Psoas muscle (tissue), 8 donors: ENCODE results near the gene PDE4D. TPM values are rescaled to one million over a fixed set of nuclear protein-coding genes. Genes with fewer than 3 reads are reported as not detected.

ENCODE experiments used
- ATAC-seq, 4 donors: fragments of 200-7000 bp; cut with Tn5 transposase; one replicate each; pipeline ENCODE4 v1.9.1; 2020; ENCODE audit warnings: moderate library complexity in 3 of 4, mild to moderate bottlenecking in 2 of 4
- DNase-seq, 2 donors: peaks; one replicate each; pipeline ENCODE4 v3.0.0-alpha.2; 2020
- H3K27ac ChIP-seq: fragments of 200-600 bp; one replicate; pipeline ENCODE4 v1.8.0; 2022
- H3K27me3 ChIP-seq, 3 donors: fragments of 200-600 bp in 1 of 3; one replicate each; pipeline versions ENCODE4 v1.6.1 to v1.8.0; 2013 to 2022; ENCODE audit warnings: low read length in 2 of 3, mild to moderate bottlenecking in 2 of 3, moderate library complexity in 1 of 3; ENCODE audit not compliant: insufficient read depth in 3 of 3
- H3K36me3 ChIP-seq, 2 donors: fragments of 200-600 bp in 1 of 2; one replicate each; pipeline versions ENCODE4 v1.6.1 to v1.8.0; 2013 to 2022; ENCODE audit warnings: low read depth in 1 of 2, mild to moderate bottlenecking in 1 of 2, moderate library complexity in 1 of 2; ENCODE audit not compliant: insufficient read depth in 1 of 2
- H3K4me1 ChIP-seq: fragments of 200-600 bp; one replicate; pipeline ENCODE4 v1.8.0; 2022
- H3K4me3 ChIP-seq: fragments of 200-600 bp; one replicate; pipeline ENCODE4 v1.8.0; 2022; ENCODE audit warnings: mild to moderate bottlenecking
- H3K9me3 ChIP-seq: fragments of 200-600 bp; one replicate; pipeline ENCODE4 v1.8.0; 2022
- CTCF ChIP-seq: fragments of 200-600 bp; IDR thresholded peaks from one replicate; pipeline ENCODE4 v1.8.0; 2022; ENCODE audit warnings: antibody characterized with exemption
- WGBS, 3 donors: extraction: QIAGEN DNeasy Blood & Tissue Kit; methylation state at CpG; one replicate each; pipeline versions ENCODE4 v1.1.6 to v1.1.7; 2013; 5-methylcytosine and 5-hydroxymethylcytosine counted together
- intact Hi-C, 2 donors: fragments of 100-400 bp; cut with DNase I; formaldehyde crosslinking; loops; one replicate each; pipeline versions ENCODE4 v1.11.0 to v1.14.2; 2022
- polyA plus RNA-seq, 3 donors: library from polyadenylated mRNA; stranded (reverse); fragments of 200-250 nt; gene quantifications; one replicate each; pipeline ENCODE4 v1.2.3, GENCODE V29; 2013
- total RNA-seq, 4 donors: library from RNA; stranded (reverse); fragmentation: NEBNext Ultra II Directional in 2 of 4; extraction: Animal tissue kit (Norgen Biotek cat#: 25700) in 2 of 4; gene quantifications; one replicate each; pipeline versions ENCODE4 v1.2.1 to v1.2.4, GENCODE V29; 2021 to 2023
- donor health status: healthy with polysubstance abuse.
- donor health status: DM: no; HTN: no; CAD: no; lungs with moderate emphysema.
- donor health status: Bipolar disorder and iron deficiency.
- donor health status: healthy.
- donor health status: DM: yes; HTN: yes; CAD: no.
- donor health status: DM: no; HTN: no; CAD: no.
- donor health status: DM: no; HTN: no; CAD: no.
- donor health status: DM: yes; HTN: yes; CAD: no.

Gene PDE4D
- total and polyA plus RNA-seq, 7 donors = 42.6 to 283 (median 88.7) TPM

- peaks cover 85% of the 10 kb centered on the region for H3K4me1 ChIP-seq
- 71 to 85% (median 83%) methylated on average over 1 of the region's 1 CpG for WGBS, 3 donors
These were observed 632.6 kb downstream of the PDE4D start for GRCh38 chr5:59260973-59261372.

GRCh38 chr5:59260200-59260599, 633.3 kb downstream of the PDE4D start:
- Histone ChIP-seq H3K4me1 (peaks cover 78% of the 10 kb centered on the region), H3K27me3 (no peaks in the 10 kb centered on the region), H3K27ac (peak overlapping the region; percentile 3), H3K4me3 (no peak overlapping the region), H3K36me3 (no peaks in the 10 kb centered on the region), H3K9me3 (no peaks in the 10 kb centered on the region)
- WGBS, 3 donors = 78 to 89% (median 78%) methylated on average over 3 of the region's 3 CpGs
- no peak for TF ChIP-seq CTCF
- intact Hi-C loops = no loop called here
- ATAC-seq (no peak), DNase-seq (no peak)

More at GRCh38 chr5:59260973-59261372, 632.6 kb downstream of the PDE4D start:
- no peak for ATAC-seq
- DNase-seq = no peak
- H3K4me3 ChIP-seq = no peak overlapping the region
- intact Hi-C loops = no loop called here
- no peaks in the 10 kb centered on the region for H3K36me3 ChIP-seq
- no peak for TF ChIP-seq CTCF
- H3K27ac ChIP-seq = peak overlapping the region; percentile 3
- H3K9me3 ChIP-seq = no peaks in the 10 kb centered on the region
- H3K27me3 ChIP-seq = no peaks in the 10 kb centered on the region

- H3K4me1 ChIP-seq = peaks cover 68% of the 10 kb centered on the region
- TF ChIP-seq CTCF = no peak
- no peaks in the 10 kb centered on the region for H3K36me3 ChIP-seq
- intact Hi-C loops = no loop called here
- H3K27ac ChIP-seq = peak overlapping the region; percentile 2
- H3K9me3 ChIP-seq = no peaks in the 10 kb centered on the region
- no peak overlapping the region for H3K4me3 ChIP-seq
- no peaks in the 10 kb centered on the region for H3K27me3 ChIP-seq
- no peak for DNase-seq
- 35 to 65% (median 42%) methylated on average over 1 of the region's 1 CpG for WGBS, 3 donors
- ATAC-seq = no peak
These were observed 634.3 kb downstream of the PDE4D start for GRCh38 chr5:59259237-59259636.

GRCh38 chr5:59257488-59258400, 635.8 kb downstream of the PDE4D start:
- DNase-seq = no peak
- Histone ChIP-seq H3K4me3 (no peak overlapping the region), H3K27ac (peak overlapping the region; percentile 46), H3K9me3 (no peaks in the 10 kb centered on the region), H3K4me1 (peaks cover 57% of the 10 kb centered on the region), H3K27me3 (no peaks in the 10 kb centered on the region), H3K36me3 (no peaks in the 10 kb centered on the region)
- 45 to 66% (median 49%) methylated on average over 4 of the region's 4 CpGs for WGBS, 3 donors
- peak; percentile 25 to 62 (median 42) for ATAC-seq
- intact Hi-C loops = no loop called here
- no peak for TF ChIP-seq CTCF
